NCI-H226 (cell line): ENCODE data around the gene ATP2C1.

Experiments
- DNase-seq: peaks from one replicate; pipeline ENCODE4 v3.0.0-alpha.2; 2015

ATP2C1 gene

GRCh38 chr3:130895690-130896488 is 2.0 kb downstream of the ATP2C1 start:
- DNase-seq: peak; percentile 80

GRCh38 chr3:130897316-130897715 is 3.4 kb downstream of the ATP2C1 start:
- peak; percentile 77 for DNase-seq

GRCh38 chr3:130900959-130901358 is 7.1 kb downstream of the ATP2C1 start:
- DNase-seq: no peak

- no peak for DNase-seq
Measured at GRCh38 chr3:130901463-130902204, 7.8 kb downstream of the ATP2C1 start.

- DNase-seq: no peak
Measured at GRCh38 chr3:130903412-130903908, 9.6 kb downstream of the ATP2C1 start.

GRCh38 chr3:130904491-130904890 is 10.6 kb downstream of the ATP2C1 start:
- no peak for DNase-seq

GRCh38 chr3:130905551-130905950 is 11.7 kb downstream of the ATP2C1 start:
- no peak for DNase-seq

- DNase-seq: peak; percentile 79
Measured at GRCh38 chr3:130906374-130906995, 12.6 kb downstream of the ATP2C1 start.

GRCh38 chr3:130907500-130907899 is 13.6 kb downstream of the ATP2C1 start:
- no peak for DNase-seq

- DNase-seq: no peak
Measured at GRCh38 chr3:130907966-130908365, 14.1 kb downstream of the ATP2C1 start.

GRCh38 chr3:130915567-130916292 is 21.8 kb downstream of the ATP2C1 start:
- no peak for DNase-seq

GRCh38 chr3:130916507-130917167 is 22.8 kb downstream of the ATP2C1 start:
- DNase-seq: no peak

- no peak for DNase-seq
Measured at GRCh38 chr3:130918328-130918727, 24.4 kb downstream of the ATP2C1 start.

GRCh38 chr3:130925628-130926027 is 31.7 kb downstream of the ATP2C1 start:
- no peak for DNase-seq

GRCh38 chr3:130926504-130926903 is 32.6 kb downstream of the ATP2C1 start:
- no peak for DNase-seq

- DNase-seq: no peak
Measured at GRCh38 chr3:130929804-130930203, 35.9 kb downstream of the ATP2C1 start.

- DNase-seq: no peak
Measured at GRCh38 chr3:130932979-130933378, 39.1 kb downstream of the ATP2C1 start.

GRCh38 chr3:130933801-130934345 is 40.0 kb downstream of the ATP2C1 start:
- DNase-seq: peak; percentile 45

GRCh38 chr3:130934442-130935089 is 40.7 kb downstream of the ATP2C1 start:
- peak; percentile 30 for DNase-seq

- DNase-seq: peak; percentile 58
Measured at GRCh38 chr3:130935761-130936492, 42.0 kb downstream of the ATP2C1 start.

GRCh38 chr3:130939753-130940152 is 45.9 kb downstream of the ATP2C1 start:
- peak; percentile 45 for DNase-seq
